Ovary (tissue), 3 donors: Measurements from ENCODE around the gene HPS3.

ENCODE experiments used
- CTCF ChIP-seq, 3 donors: fragments of 450-650 bp in 2 of 3; fragments of 200-600 bp in 1 of 3; IDR thresholded peaks; one replicate each; pipeline versions ENCODE4 v1.5.1 to v1.8.0; 2016 to 2022; ENCODE audit warnings: antibody characterized with exemption in 3 of 3, mild to moderate bottlenecking in 1 of 3
- EP300 ChIP-seq: sonication (generic); formaldehyde crosslinking; IDR thresholded peaks from one replicate; pipeline ENCODE4 v1.6.1; 2017; ENCODE audit warnings: antibody characterized with exemption
- donor health status: DM: no; HTN: no; CAD: no.

GRCh38 chr3:149198611-149199010, 69.2 kb downstream of the HPS3 start:
- no peak for TF ChIP-seq CTCF (IDR thresholded peaks at IDR 0.05)
- TF ChIP-seq EP300 = no peak
